GM12878 (cell line): ENCODE data around the gene HPX. TPM values are rescaled to one million over a fixed set of nuclear protein-coding genes. Genes with fewer than 3 reads are reported as not detected.

Experiments used
- ATAC-seq: fragments of 200-7000 bp; cut with Tn5 transposase; 3 replicates; pipeline ENCODE4 v1.9.1; 2020; ENCODE audit warnings: mild to moderate bottlenecking, moderate library complexity
- BruUV-seq: library from RNA; stranded (reverse); fragments of 400-500 nt; replicated peaks from 2 replicates; lab custom pipeline; 2021; lab: Mats Ljungman, UMichigan
- CTCF ChIA-PET: fragments of 300-600 bp; sonication (Branson Sonifier 250); formaldehyde crosslinking; extraction: SDS; loops from one replicate; lab custom pipeline; 2021; ENCODE audit warnings: inconsistent platforms; lab: Yijun Ruan, JAX
- POLR2A ChIA-PET: fragments of 350-600 bp; formaldehyde crosslinking; extraction: SDS; loops from one replicate; lab custom pipeline; 2021; ENCODE audit warnings: inconsistent platforms; lab: Charles Lee
- RAD21 ChIA-PET: fragments of 300-600 bp; sonication (Branson Sonifier 250); formaldehyde crosslinking; loops from one replicate; lab custom pipeline; 2023; ENCODE audit warnings: antibody characterized with exemption; ENCODE audit not compliant: unreplicated experiment; lab: Charles Lee
- SMC1A ChIA-PET: fragments of 300-600 bp; sonication (Branson Sonifier 250); formaldehyde crosslinking; loops from one replicate; lab custom pipeline; 2023; ENCODE audit not compliant: unreplicated experiment, uncharacterized antibody; lab: Charles Lee
- DNase-seq: peaks from one replicate; pipeline ENCODE4 v3.0.0-alpha.2; 2011; ENCODE audit warnings: low read depth, low spot score
- FAIRE-seq: peaks from 3 replicates; lab custom pipeline; 2011; peaks lifted over from hg19 to GRCh38; lab: Jason Lieb, UNC
- H2AFZ ChIP-seq: 2 replicates; pipeline ENCODE4 v1.6.0; 2011; ENCODE audit warnings: low read depth, low read length, control low read depth; ENCODE audit not compliant: control insufficient read depth
- H3K27ac ChIP-seq: 2 replicates; pipeline ENCODE4 v1.5.1; 2011; ENCODE audit warnings: control low read depth; ENCODE audit not compliant: control insufficient read depth, insufficient read depth
- H3K27me3 ChIP-seq, 2 experiments: replicated peaks in 1 of 2; 2 replicates each; pipeline versions ENCODE4 v1.6.0 to v1.6.1; 2011; ENCODE audit warnings: low read length in 1 of 2; ENCODE audit not compliant: control insufficient read depth in 2 of 2, insufficient read depth in 2 of 2
- H3K36me3 ChIP-seq, 2 experiments: 2 replicates each; pipeline ENCODE4 v1.5.1; 2011; ENCODE audit warnings: low read length in 1 of 2; ENCODE audit not compliant: control insufficient read depth in 2 of 2, insufficient read depth in 2 of 2
- H3K4me1 ChIP-seq: 2 replicates; pipeline ENCODE4 v1.6.1; 2011; ENCODE audit warnings: mild to moderate bottlenecking, low read length, moderate library complexity, mixed read lengths; ENCODE audit not compliant: control insufficient read depth, insufficient read depth
- H3K4me2 ChIP-seq: 2 replicates; pipeline ENCODE4 v1.6.0; 2011; ENCODE audit warnings: control low read depth; ENCODE audit not compliant: control insufficient read depth, insufficient read depth
- H3K4me3 ChIP-seq: fragments of 200-600 bp; sonication (generic); 2 replicates; pipeline ENCODE4 v1.5.1; 2016
- H3K79me2 ChIP-seq: 2 replicates; pipeline ENCODE4 v1.6.0; 2011; ENCODE audit warnings: low read length; ENCODE audit not compliant: control insufficient read depth, insufficient read depth
- H3K9ac ChIP-seq: 2 replicates; pipeline ENCODE4 v1.8.0; 2011; ENCODE audit warnings: low read length, control low read depth, mixed read lengths; ENCODE audit not compliant: control insufficient read depth, insufficient read depth
- H3K9me3 ChIP-seq: replicated peaks from 3 replicates; pipeline ENCODE4 v1.5.1; 2011; ENCODE audit warnings: mild to moderate bottlenecking, low read length; ENCODE audit not compliant: control insufficient read depth, insufficient read depth
- H4K20me1 ChIP-seq: 2 replicates; pipeline ENCODE4 v1.6.0; 2011; ENCODE audit not compliant: control insufficient read depth, insufficient read depth
- CHD1 ChIP-seq: IDR thresholded peaks from 2 replicates; pipeline ENCODE4 v1.6.1; 2012; ENCODE audit warnings: low read depth, low read length, improper control_type of control experiment
- FOS ChIP-seq: IDR thresholded peaks from 3 replicates; pipeline ENCODE4 v1.6.1; 2011; ENCODE audit warnings: borderline replicate concordance; ENCODE audit not compliant: insufficient read length; ENCODE audit errors: extremely low read depth
- KLF5 ChIP-seq: fragments of 450-650 bp; IDR thresholded peaks from 2 replicates; pipeline ENCODE4 v1.6.1; 2014; ENCODE audit warnings: mild to moderate bottlenecking; ENCODE audit not compliant: partially characterized antibody
- SMC3 ChIP-seq: IDR thresholded peaks from 2 replicates; pipeline ENCODE4 v1.6.1; 2011; ENCODE audit warnings: low read length, improper control_type of control experiment, borderline replicate concordance
- TARDBP ChIP-seq: IDR thresholded peaks from 2 replicates; pipeline ENCODE4 v1.6.1; 2016; ENCODE audit warnings: borderline replicate concordance
- WGBS: methylation state at CpG from one replicate; pipeline ENCODE4 v1.1.6; 2016; ENCODE audit warnings: low lambda C conversion rate; ENCODE audit not compliant: insufficient replicate concordance, insufficient coverage; ENCODE audit errors: missing lambda C conversion rate; 5-methylcytosine and 5-hydroxymethylcytosine counted together
- in situ Hi-C: fragments of 300-500 bp; cut with MboI; formaldehyde crosslinking; loops from 9 replicates; pipeline ENCODE4 v1.14.3; 2018; ENCODE audit warnings: mixed read lengths
- intact Hi-C: fragments of 100-400 bp; cut with micrococcal nuclease; formaldehyde crosslinking; loops from one replicate; pipeline ENCODE4 v1.14.2; 2022; ENCODE audit not compliant: unreplicated experiment
- polyA plus RNA-seq, 11 experiments: library from polyadenylated mRNA; depleted of rRNA in 4 of 11; unstranded in 6 of 11; stranded (reverse) in 5 of 11; fragments of >200 nt; fragmentation: Nextera tagmentation in 4 of 11; fragmentation: Illumina TruSeq in 1 of 11; extraction: Ambion mirVana in 4 of 11; extraction: Trizol in 1 of 11; gene quantifications; 1 replicate in 1 of 11; 2 replicates in 10 of 11; pipeline versions ENCODE4 v1.2.1 to v1.2.3, GENCODE V29; 2011 to 2016; ENCODE audit warnings: inconsistent platforms in 2 of 11, missing spikeins in 2 of 11, low read depth in 1 of 11
- total RNA-seq, 4 experiments: library from RNA; depleted of rRNA in 3 of 4; stranded (reverse); fragments of >200 nt in 3 of 4; fragmentation: Illumina TruSeq in 1 of 4; extraction: Trizol in 1 of 4; gene quantifications; 2 replicates each; pipeline versions ENCODE4 v1.2.1 to v1.2.3, GENCODE V29; 2013 to 2021
- TF ChIP-seq, protein P1 (sequence below): fragments of 450-650 bp; IDR thresholded peaks from 2 replicates; pipeline ENCODE4 v1.6.1; 2016; ENCODE audit warnings: mild to moderate bottlenecking
- TF ChIP-seq, protein P2 (sequence below): fragments of 450-650 bp; IDR thresholded peaks from 2 replicates; pipeline ENCODE4 v1.6.1; 2017; ENCODE audit warnings: mild to moderate bottlenecking

The HPX gene
- total and polyA plus RNA-seq, 10 of the 15 experiments (the other 5 are each of a cell fraction or from before 2014, with no cell fraction given): 0.08 to 1.7 (median 0.18) TPM; not detected in 1

DNA sequence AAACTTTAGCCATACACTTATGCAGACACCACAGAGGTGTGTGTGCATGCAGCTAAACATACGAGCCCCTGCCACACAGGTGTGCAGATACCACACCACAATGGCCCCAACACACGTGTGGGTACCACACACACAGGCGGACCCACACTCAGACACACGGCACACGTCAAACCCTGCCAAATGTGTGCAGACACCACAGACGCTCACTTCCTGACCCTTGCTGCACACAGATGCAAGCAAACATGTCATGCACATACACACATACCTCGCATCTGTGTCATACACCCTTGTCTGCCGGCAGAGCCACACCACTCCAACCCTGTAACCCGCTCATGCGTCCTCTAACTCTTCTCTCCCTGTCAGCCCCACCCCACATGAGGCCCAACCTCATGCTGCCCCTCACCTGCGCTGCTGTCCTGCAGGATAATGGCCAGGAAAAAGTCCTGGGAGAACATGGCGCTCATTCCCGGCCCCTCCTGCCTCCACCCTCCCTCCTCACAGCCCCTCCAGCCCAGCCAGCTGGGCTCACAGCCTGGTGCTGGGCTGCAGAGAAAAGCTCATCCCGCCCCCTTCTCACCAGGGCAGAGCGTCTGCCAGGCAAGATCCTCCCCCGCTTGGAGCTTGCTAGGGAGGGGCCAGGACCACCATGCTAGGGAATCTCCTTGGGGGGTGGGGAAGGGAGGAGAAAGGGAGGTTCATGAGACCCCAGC lies 36.3 kb downstream of the HPX start:
- Histone ChIP-seq H3K36me3 (no peaks in the 10 kb centered on the region), H3K4me3 (no peak overlapping the region), H3K27ac (no peak overlapping the region), H3K4me2 (no peak overlapping the region), H3K79me2 (no peaks in the 10 kb centered on the region), H3K9me3 (no peaks in the 10 kb centered on the region), H3K27me3 (no peaks in the 10 kb centered on the region), H3K9ac (no peak overlapping the region), H3K4me1 (peaks cover 25% of the 10 kb centered on the region), H2AFZ (no peak overlapping the region), H4K20me1 (no peaks in the 10 kb centered on the region)
- no TSS peak for BruUV-seq
- in situ Hi-C loops: no loop called here
- TF ChIP-seq FOS (no peak), CHD1 (no peak)
- ChIA-PET CTCF (interaction anchor here (1.5 to 4.4 kb wide), 2 partner anchors 26 to 301 kb away, joined by 4 to 42 read pairs; no protein-coding TSS in a partner anchor), SMC1A (interaction anchor here (0.8 to 2.7 kb wide), 2 partner anchors 25 to 34 kb away, joined by 3 to 21 read pairs; no protein-coding TSS in a partner anchor), POLR2A (no interaction called here), RAD21 (interaction anchor here (2.7 to 3.3 kb wide), 3 partner anchors 14 to 39 kb away, joined by 11 to 24 read pairs (median 16); partner anchors contain the start of gene SMPD1)
- intact Hi-C loops: loop anchor here (5.0 kb wide), 1 partner anchor 68 kb away; the partner anchor contains the start of gene TRIM3
- DNase-seq: no peak
- 76% methylated on average over 16 of the region's 16 CpGs for WGBS
- no peak for FAIRE-seq
- no peak; the same call in 2 of the 3 replicates for ATAC-seq

DNA sequence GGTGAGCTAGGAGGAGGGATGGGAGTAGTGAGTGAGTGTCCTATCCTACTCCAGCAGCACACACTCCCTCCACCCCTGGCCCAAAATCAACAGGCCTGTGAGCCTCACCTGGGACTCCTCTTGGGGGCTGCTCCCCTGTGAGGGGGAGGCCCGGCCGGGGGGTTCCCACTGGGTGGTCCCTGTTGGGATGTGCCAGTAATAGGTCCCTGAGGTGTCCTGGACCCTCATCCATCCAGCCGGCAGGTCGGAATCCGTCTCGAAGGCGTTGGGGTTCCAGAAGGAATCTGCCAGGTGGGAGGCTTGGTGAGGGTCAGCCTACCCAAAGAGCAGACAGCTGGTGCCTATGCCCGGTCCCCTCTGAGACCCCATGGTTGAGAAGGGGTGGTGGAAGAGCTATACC lies 37.2 kb downstream of the HPX start:
- POLR2A ChIA-PET: interaction anchor here (0.6 to 0.9 kb wide), 2 partner anchors 16 to 268 kb away, joined by 3 read pairs; partner anchors contain the start of gene APBB1
- WGBS: 65% methylated on average over 8 of the region's 8 CpGs
- ATAC-seq (no peak), DNase-seq (no peak), FAIRE-seq (no peak)
- Histone ChIP-seq H3K9ac (no peak overlapping the region; the same call in 1 of the 2 replicates), H2AFZ (no peak overlapping the region), H3K4me2 (peak overlapping the region; percentile 69; the same call in 1 of the 2 replicates), H3K4me3 (no peak overlapping the region), H3K4me1 (peaks cover 25% of the 10 kb centered on the region), H3K9me3 (no peaks in the 10 kb centered on the region), H4K20me1 (no peaks in the 10 kb centered on the region), H3K27me3 (no peaks in the 10 kb centered on the region), H3K79me2 (no peaks in the 10 kb centered on the region), H3K27ac (peak overlapping the region; percentile 16), H3K36me3 (no peaks in the 10 kb centered on the region)
- intact Hi-C loops (loop anchor here (5.0 kb wide), 1 partner anchor 69 kb away; the partner anchor contains the start of gene TRIM3), in situ Hi-C loops (no loop called here)
- BruUV-seq: no TSS peak
- CTCF ChIA-PET: interaction anchor here (1.0 to 4.4 kb wide), 7 partner anchors 13 to 302 kb away, joined by 3 to 42 read pairs (median 8); partner anchors contain the start of gene SMPD1
- SMC1A ChIA-PET: interaction anchor here (0.8 to 2.7 kb wide), 8 partner anchors 13 to 280 kb away, joined by 3 to 21 read pairs (median 4); partner anchors contain the start of gene MRPL17
- RAD21 ChIA-PET: interaction anchor here (1.2 to 3.3 kb wide), 5 partner anchors 13 to 128 kb away, joined by 3 to 24 read pairs (median 11); partner anchors contain the start of gene SMPD1
- no peak for TF ChIP-seq KLF5
- no peak for TF ChIP-seq TARDBP
- TF ChIP-seq, protein P1, sequence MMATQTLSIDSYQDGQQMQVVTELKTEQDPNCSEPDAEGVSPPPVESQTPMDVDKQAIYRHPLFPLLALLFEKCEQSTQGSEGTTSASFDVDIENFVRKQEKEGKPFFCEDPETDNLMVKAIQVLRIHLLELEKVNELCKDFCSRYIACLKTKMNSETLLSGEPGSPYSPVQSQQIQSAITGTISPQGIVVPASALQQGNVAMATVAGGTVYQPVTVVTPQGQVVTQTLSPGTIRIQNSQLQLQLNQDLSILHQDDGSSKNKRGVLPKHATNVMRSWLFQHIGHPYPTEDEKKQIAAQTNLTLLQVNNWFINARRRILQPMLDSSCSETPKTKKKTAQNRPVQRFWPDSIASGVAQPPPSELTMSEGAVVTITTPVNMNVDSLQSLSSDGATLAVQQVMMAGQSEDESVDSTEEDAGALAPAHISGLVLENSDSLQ: no peak
- TF ChIP-seq SMC3: no peak
- TF ChIP-seq, protein P2, sequence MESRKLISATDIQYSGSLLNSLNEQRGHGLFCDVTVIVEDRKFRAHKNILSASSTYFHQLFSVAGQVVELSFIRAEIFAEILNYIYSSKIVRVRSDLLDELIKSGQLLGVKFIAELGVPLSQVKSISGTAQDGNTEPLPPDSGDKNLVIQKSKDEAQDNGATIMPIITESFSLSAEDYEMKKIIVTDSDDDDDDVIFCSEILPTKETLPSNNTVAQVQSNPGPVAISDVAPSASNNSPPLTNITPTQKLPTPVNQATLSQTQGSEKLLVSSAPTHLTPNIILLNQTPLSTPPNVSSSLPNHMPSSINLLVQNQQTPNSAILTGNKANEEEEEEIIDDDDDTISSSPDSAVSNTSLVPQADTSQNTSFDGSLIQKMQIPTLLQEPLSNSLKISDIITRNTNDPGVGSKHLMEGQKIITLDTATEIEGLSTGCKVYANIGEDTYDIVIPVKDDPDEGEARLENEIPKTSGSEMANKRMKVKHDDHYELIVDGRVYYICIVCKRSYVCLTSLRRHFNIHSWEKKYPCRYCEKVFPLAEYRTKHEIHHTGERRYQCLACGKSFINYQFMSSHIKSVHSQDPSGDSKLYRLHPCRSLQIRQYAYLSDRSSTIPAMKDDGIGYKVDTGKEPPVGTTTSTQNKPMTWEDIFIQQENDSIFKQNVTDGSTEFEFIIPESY: no peak
